Urinary bladder (tissue), 4 donors: ENCODE data around the gene MZT1. TPM values are rescaled to one million over a fixed set of nuclear protein-coding genes. Genes with fewer than 3 reads are reported as not detected.

ENCODE experiments used
- DNase-seq: peaks from one replicate; pipeline ENCODE4 v3.0.0-alpha.2; 2015; ENCODE audit errors: extremely low spot score
- H3K27ac ChIP-seq: one replicate; pipeline ENCODE4 v1.5.1; 2013; ENCODE audit warnings: low read depth, mild to moderate bottlenecking, moderate library complexity
- H3K36me3 ChIP-seq: one replicate; pipeline ENCODE4 v1.6.1; 2013; ENCODE audit warnings: mild to moderate bottlenecking, moderate library complexity; ENCODE audit not compliant: insufficient read depth
- H3K4me1 ChIP-seq: one replicate; pipeline ENCODE4 v1.6.1; 2013; ENCODE audit warnings: mild to moderate bottlenecking, moderate library complexity; ENCODE audit not compliant: insufficient read depth
- H3K4me3 ChIP-seq: one replicate; pipeline ENCODE4 v1.5.1; 2013; ENCODE audit warnings: low read depth, low read length
- WGBS: extraction: QIAGEN DNeasy Blood & Tissue Kit; methylation state at CpG from one replicate; pipeline ENCODE4 v1.1.7; 2013; 5-methylcytosine and 5-hydroxymethylcytosine counted together
- polyA plus RNA-seq: library from polyadenylated mRNA; stranded (reverse); fragments of 200-250 nt; gene quantifications from one replicate; pipeline ENCODE4 v1.2.3, GENCODE V29; 2013
- total RNA-seq: library from RNA; depleted of rRNA; stranded (reverse); fragments of >200 nt; gene quantifications from one replicate; pipeline ENCODE4 v1.2.3, GENCODE V29; 2014
- donor health status: healthy with polysubstance abuse.
- donor health status: healthy.

The MZT1 gene
- total and polyA plus RNA-seq, 2 donors: 9.7 to 19.0 TPM

DNA sequence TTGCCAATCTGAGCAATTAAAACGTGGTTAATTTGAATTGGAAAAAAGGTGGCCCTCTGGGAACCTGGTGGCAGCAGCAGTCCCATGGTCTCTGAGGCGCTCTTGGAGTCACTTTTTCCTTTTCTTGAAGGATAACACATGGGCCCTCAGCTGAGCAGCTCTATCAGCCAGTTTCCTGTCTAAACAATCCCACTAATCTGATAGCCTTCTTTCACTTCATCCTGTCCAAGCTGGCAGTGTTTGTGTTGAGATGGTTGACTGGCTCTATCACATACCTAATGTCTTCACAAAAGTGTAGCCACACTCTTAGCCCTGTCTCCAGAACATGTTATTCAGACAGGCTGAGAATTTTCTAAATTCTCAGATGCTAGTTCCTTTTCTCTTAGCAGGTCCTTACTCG, 10.7 kb downstream of the MZT1 start:
- Histone ChIP-seq H3K36me3 (peaks cover 3% of the 10 kb centered on the region), H3K27ac (no peak overlapping the region), H3K4me1 (no peaks in the 10 kb centered on the region), H3K4me3 (no peak overlapping the region)
- DNase-seq: no peak
- 62% methylated on average over 3 of the region's 3 CpGs for WGBS

DNA sequence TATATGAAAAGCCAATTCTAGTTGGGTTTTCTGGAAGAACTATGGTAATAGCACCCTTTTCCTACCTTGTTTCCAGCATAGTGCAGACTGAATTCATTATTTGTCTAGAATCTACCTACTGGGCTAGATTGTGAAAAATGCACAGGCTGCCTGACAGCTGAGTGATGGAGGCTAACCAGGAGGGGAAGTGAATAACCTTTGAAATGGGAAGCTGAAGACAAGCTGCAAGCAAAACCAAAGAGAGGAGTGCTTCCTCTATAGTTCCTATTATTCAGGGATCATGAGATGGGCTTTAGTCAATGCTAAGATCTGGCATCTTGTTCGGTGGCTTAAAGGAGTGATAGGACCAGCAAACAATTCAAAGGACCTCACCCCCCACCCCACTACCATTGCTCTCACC, 26.9 kb downstream of the MZT1 start:
- Histone ChIP-seq H3K27ac (no peak overlapping the region), H3K4me3 (no peak overlapping the region), H3K4me1 (no peaks in the 10 kb centered on the region), H3K36me3 (no peaks in the 10 kb centered on the region)
- no peak for DNase-seq
- 78% methylated on average over 1 of the region's 1 CpG for WGBS

DNA sequence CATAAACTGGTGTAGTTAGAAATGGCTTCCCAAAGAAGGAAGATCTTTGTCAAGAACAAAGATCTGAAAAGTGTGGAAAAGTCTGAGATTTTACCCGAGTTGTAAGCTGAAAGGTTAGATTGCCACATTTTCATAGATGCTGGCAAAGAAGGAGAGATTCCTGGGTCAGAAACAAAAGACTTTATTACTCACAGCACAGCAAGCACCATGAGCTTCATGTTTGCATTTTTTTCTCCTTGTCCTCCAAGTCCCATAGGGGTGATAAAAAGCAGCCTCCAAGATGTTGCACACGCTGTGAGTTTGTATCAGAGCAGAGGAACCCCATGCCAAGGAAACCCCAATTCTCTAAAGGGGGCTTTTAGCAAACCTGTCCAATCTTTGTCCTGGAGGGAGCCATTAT, 29.3 kb downstream of the MZT1 start:
- H3K4me1 ChIP-seq: no peaks in the 10 kb centered on the region
- no peak for DNase-seq
- no peak overlapping the region for H3K27ac ChIP-seq
- H3K4me3 ChIP-seq: no peak overlapping the region
- WGBS: 70% methylated on average over 2 of the region's 2 CpGs
- no peaks in the 10 kb centered on the region for H3K36me3 ChIP-seq

DNA sequence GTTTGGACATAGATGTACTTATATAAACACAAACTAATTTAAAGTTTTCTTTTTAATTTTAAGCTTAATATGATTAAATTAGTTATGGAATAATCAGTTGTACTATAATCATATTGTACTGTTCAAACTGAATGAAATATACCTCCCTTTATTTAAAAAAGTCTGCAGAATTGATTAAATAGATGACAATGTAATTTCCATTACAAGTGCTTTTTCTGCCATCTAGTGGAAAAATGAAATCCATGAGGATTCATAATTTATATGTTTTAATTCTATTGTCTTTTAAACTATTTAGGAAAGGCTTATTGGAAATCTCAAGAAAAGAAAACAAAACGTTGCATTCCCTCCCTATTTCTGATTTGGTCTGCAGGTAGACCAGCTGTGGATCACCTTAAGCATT, 30.9 kb downstream of the MZT1 start:
- no peak overlapping the region for H3K4me3 ChIP-seq
- H3K36me3 ChIP-seq: no peaks in the 10 kb centered on the region
- 5% methylated on average over 1 of the region's 1 CpG for whole genome bisulfite sequencing
- no peak overlapping the region for H3K27ac ChIP-seq
- no peak for DNase-seq
- no peaks in the 10 kb centered on the region for H3K4me1 ChIP-seq

DNA sequence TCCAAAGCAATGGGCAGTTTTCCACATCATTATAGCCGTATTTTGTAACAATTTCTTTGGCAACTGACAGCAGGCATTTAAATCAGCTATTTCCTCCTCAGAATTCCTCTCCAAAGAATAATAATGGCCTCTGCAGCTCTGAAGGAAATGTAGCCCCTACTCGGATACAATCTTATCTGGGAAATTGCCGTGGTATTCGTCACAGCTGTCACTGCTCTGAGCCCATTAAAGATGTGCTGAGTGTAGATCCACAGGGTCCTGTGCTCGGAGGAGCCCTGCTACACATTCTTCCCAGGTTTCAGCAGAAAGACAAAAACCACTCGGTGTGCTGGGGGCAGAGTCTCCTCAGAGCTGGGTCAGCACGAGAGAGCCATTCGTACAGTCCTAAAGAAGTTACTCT, 33.1 kb downstream of the MZT1 start:
- H3K4me1 ChIP-seq: no peaks in the 10 kb centered on the region
- H3K4me3 ChIP-seq: no peak overlapping the region
- H3K27ac ChIP-seq: no peak overlapping the region
- no peak for DNase-seq
- no peaks in the 10 kb centered on the region for H3K36me3 ChIP-seq
- WGBS: 44% methylated on average over 8 of the region's 8 CpGs

DNA sequence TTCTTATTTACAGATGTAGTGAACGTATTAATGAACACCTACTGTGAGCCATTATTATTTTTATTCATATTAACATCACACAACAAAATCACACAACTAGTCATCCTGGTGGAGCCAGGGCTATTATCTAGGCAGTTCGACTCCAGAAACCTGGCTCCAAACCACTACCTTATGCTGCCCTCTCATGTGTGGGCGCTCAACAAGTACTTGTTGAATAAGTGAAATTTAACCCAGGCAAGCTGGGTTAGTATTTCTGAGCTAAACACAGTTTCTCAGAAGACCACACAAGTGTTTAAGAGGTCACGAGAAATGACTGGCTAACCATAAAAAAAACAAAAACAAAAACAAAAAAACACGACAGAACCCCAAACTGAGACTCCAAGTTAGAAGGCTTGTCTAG, 33.6 kb downstream of the MZT1 start:
- 82% methylated on average over 5 of the region's 5 CpGs for WGBS
- Histone ChIP-seq H3K36me3 (no peaks in the 10 kb centered on the region), H3K27ac (no peak overlapping the region), H3K4me3 (no peak overlapping the region), H3K4me1 (no peaks in the 10 kb centered on the region)
- DNase-seq: no peak

DNA sequence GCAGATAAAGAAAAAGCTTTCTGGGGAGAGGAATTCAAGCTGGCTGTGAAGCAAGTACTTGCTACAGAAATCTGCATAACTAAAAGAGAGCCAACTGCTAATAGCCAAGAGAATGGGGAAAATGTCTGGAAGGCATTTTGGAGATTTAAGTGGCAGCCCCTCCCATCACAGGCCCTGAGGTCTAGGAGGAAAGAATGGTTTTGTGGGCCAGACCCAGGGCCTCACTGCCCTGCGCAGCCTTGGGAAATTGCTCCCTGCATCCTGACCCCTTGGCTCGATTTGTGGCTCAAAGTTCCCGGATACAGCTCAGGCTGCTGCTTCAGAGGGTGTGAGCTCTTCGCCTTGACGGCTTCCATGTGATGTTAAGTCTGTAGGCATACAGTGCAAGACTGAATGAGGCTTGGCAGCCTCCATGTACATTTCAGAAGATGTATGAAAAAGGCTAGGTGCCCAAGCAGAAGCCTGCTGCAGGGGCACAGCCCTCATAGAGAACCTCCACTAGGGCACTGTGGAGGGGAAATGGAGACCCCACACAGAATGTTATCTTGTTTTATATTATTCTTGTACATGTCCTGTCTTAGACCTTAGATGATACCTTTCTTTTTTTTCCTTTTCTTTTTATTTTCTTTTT, 34.4 kb downstream of the MZT1 start:
- no peak for DNase-seq
- WGBS: 78% methylated on average over 5 of the region's 5 CpGs
- no peak overlapping the region for H3K27ac ChIP-seq
- no peaks in the 10 kb centered on the region for H3K4me1 ChIP-seq
- H3K4me3 ChIP-seq: no peak overlapping the region
- no peaks in the 10 kb centered on the region for H3K36me3 ChIP-seq

DNA sequence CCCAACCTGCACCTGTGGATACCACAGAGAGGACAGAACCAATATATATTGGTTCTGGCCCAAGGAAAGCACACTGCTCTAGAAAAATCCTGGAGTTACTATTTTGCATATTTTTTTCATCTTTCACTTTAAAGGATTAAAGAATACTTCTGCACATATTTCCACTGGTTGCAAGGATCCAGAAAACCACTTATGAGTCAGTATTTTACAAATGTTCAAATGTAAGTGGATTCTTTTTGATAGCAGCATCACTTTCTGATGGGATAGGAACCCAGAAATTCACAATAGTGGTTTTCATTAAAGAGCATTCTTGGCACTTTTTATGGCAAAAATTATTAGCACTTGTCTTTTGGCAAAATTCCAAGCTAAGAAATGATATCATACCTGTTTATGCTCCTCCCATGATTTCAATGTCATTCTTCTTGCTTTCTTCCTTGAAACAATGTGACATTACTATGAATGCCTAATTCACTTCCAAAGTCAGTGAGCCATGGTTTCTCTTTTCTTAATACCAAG, 38.2 kb downstream of the MZT1 start:
- no peaks in the 10 kb centered on the region for H3K36me3 ChIP-seq
- H3K27ac ChIP-seq: no peak overlapping the region
- no peaks in the 10 kb centered on the region for H3K4me1 ChIP-seq
- no peak for DNase-seq
- no peak overlapping the region for H3K4me3 ChIP-seq

DNA sequence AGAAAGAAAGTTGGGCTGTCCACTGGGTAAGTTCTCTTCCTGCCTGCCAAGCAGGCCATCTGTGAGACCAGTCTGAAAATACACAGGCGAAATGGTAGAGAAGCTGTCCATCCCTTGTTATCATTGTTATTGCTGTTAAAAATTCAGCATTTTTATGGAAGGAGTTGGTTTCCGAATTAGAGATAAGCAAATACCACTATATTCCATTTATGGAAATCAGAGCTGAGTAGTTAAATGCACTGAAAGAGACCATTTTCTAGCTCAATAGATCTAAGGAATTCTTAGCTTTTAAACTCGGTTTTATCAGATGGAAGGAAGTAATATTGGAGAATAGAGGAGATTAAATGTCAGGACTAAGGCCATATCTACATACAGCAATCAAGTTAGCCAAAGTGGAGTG, 40.7 kb downstream of the MZT1 start:
- no peak for DNase-seq
- Histone ChIP-seq H3K4me3 (no peak overlapping the region), H3K4me1 (no peaks in the 10 kb centered on the region), H3K36me3 (no peaks in the 10 kb centered on the region), H3K27ac (no peak overlapping the region)
- 41% methylated on average over 3 of the region's 3 CpGs for WGBS

DNA sequence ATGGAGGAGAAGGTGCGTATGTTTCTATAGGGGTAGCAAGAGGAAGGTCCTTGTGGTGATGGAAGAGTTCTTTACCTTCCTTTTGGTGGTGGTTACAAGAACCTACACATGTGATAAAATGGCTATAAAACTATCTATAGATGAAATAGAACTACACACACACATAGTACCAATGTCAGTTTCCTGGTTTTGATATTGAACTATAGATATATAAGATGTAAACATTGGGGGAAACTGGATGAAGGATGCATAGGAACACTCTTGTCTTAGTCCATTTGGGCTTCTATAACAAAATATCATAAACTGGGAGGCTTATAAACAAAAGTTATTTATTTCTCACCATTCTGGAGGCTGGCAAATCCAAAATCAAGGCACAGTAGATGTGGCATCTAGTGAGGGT, 47.1 kb downstream of the MZT1 start:
- Histone ChIP-seq H3K36me3 (no peaks in the 10 kb centered on the region), H3K4me1 (no peaks in the 10 kb centered on the region), H3K27ac (no peak overlapping the region), H3K4me3 (no peak overlapping the region)
- DNase-seq: no peak
- WGBS: 97% methylated on average over 1 of the region's 1 CpG

DNA sequence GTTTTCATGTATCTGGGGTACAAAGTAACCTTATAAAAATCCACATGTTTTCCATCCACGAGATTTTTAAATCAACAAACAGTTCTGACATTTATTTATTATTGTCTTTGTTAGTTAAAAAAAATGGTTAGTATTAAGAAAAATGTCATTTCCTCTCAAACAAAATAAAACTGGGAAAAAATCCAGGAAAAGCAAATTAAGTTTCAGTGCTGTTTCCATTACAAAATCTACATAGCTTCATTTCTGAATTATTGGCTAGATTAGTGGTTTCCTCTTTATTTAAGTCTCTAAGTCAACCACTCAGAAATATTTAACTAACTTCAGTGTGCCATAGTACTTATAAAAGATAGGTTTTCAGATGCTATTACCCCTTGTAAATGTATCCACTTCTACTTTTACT, 49.1 kb downstream of the MZT1 start:
- WGBS: 15% methylated on average over 1 of the region's 1 CpG
- H3K27ac ChIP-seq: no peak overlapping the region
- H3K4me3 ChIP-seq: no peak overlapping the region
- no peak for DNase-seq
- no peaks in the 10 kb centered on the region for H3K36me3 ChIP-seq
- no peaks in the 10 kb centered on the region for H3K4me1 ChIP-seq

DNA sequence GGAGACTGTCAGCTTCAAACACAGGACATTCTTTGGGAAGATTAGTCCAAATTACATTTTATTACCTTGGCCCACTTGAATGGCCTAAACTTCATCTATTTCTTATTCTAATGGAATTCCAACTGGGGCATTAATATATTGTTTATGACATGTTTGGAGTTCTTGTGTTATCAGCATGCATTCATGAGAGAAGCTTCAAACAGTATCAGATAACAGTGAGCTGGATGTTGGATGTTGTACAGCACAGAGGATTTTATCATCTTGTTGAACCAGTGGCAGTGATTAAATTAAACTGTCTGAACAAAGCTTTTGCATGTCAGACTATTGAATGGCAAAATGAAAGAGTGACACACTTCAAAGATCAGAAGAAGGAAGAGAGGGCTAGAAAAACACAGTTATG, 50.0 kb downstream of the MZT1 start:
- Histone ChIP-seq H3K4me3 (no peak overlapping the region), H3K27ac (no peak overlapping the region), H3K4me1 (no peaks in the 10 kb centered on the region), H3K36me3 (no peaks in the 10 kb centered on the region)
- DNase-seq: no peak

DNA sequence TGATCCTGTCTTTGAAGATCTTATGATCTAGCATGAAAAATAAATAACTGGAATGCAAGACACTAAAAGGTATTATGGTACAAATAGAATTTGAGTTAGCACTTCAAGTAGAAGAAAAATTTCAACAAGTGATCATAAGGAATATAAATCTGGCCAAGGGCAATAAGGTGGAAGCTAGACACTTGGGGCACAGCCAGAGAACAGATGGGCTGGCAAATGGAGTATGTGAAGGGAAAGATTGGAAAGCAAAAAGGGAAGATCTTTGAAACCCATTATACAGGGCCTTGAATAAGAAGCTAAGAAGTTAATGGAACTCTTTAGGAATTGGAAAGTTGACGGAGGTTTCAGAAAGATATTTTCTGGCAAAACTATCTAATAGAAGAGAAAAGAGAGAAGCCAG, 61.0 kb downstream of the MZT1 start:
- Histone ChIP-seq H3K4me1 (no peaks in the 10 kb centered on the region), H3K4me3 (no peak overlapping the region), H3K27ac (no peak overlapping the region), H3K36me3 (no peaks in the 10 kb centered on the region)
- WGBS: 86% methylated on average over 1 of the region's 1 CpG
- no peak for DNase-seq

DNA sequence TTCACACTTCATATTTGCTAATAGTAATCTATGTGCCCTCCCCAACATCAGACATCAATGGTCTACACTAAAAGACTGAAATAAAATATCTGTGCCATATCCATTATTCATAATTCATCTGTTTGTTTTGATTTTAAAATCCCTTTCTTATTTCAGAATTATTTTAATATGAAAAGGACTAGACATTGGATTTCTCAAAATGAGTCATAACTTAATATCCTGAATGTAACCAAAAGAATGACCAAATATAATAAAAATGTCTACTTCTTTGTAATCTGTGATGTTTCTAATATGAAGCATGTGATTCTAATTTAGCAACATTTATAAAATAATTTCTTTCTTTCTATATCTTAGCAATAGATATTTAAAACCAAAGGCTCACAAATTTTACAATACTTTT, 64.9 kb downstream of the MZT1 start:
- Histone ChIP-seq H3K36me3 (no peaks in the 10 kb centered on the region), H3K27ac (no peak overlapping the region), H3K4me1 (no peaks in the 10 kb centered on the region), H3K4me3 (no peak overlapping the region)
- DNase-seq: no peak
